HG02571 (cell line): ENCODE data around the gene SLC24A5.

Experiments
- ATAC-seq: cut with Tn5 transposase; IDR thresholded peaks from one replicate; pipeline ENCODE4 v1.9.1; 2021; ENCODE audit warnings: mild to moderate bottlenecking, moderate library complexity; ENCODE audit not compliant: unreplicated experiment

SLC24A5 gene

GRCh38 chr15:48185529-48185928 lies 64.7 kb downstream of the SLC24A5 start:
- ATAC-seq: no peak

GRCh38 chr15:48186271-48186670 lies 65.5 kb downstream of the SLC24A5 start:
- ATAC-seq: no peak

GRCh38 chr15:48190932-48191573 lies 70.3 kb downstream of the SLC24A5 start:
- ATAC-seq: no peak

- ATAC-seq: no peak
Measured at GRCh38 chr15:48191574-48192225, 70.9 kb downstream of the SLC24A5 start, which contains the start of gene CTXN2. Gene CTXN2 (plus strand): TSS chr15:48191665. CDS start chr15:48201301, 9,636 bp downstream.
